GM21381 (cell line): ENCODE results near the gene APC2.
"Not testable (repeated sequence)": the region's sequence is repeated elsewhere in the genome, so short reads cannot be mapped to it uniquely, and the experiment has no call there.

ENCODE experiments used
- ATAC-seq: cut with Tn5 transposase; IDR thresholded peaks from one replicate; pipeline ENCODE4 v1.9.1; 2021; ENCODE audit warnings: mild to moderate bottlenecking, moderate library complexity; ENCODE audit not compliant: unreplicated experiment

APC2 gene

DNA sequence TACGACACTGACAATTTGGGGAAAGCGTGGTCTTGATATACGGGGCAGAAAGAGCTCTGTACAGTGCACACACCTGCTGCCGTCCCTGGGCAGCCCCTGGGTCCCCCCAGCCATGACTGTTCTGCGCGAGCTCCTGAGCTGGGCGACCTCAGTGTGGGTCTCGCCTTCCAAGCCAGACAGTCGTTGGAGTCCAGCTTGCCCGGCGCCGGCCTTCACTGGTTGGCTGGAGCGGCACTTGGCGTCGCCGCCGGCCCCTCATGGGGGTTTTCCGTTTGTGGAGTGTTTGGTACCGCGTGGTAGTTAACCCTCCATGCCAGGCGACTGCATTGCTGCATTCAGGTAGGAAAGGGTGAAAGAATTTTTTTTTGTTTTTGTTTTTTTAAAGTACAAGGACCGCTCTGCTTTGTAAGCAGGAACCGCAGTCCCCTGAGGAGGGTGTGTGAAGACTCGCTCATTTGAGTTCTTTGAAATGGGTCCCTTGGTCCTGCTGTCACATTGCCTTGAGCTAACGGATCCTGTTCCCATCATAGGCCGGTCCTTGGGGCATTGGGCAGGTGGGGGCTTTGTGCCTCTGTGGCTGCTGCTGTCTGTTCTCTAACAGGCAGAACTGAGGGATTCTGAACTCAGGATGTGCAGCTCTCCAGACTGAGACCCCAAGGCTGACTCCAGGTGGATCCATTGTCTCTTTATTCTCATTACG, 22.6 kb upstream of the APC2 start:
- no peak for ATAC-seq

GRCh38 chr19:1428738-1429391, 21.1 kb upstream of the APC2 start:
- ATAC-seq: no peak

DNA sequence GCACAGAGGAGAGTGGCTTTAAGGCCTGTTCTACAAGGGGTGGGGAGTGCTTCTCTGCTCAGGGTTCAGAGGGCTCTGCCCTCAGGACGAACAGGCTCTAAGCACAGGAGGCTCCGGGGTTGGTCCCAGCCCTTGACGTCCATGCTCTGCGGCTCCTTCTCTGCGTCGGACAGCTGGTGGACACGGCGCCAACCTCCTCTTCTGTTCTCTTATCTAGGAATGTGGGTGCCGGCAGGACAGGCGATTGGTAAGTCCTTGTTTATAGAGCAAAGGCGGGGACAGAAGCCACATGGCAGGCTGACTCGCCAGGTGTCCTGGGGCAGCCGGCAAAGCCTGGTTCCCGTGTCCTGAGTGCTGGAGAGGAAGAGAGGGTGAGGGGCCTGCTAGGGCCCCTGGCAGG, 20.2 kb upstream of the APC2 start:
- no peak for ATAC-seq

DNA sequence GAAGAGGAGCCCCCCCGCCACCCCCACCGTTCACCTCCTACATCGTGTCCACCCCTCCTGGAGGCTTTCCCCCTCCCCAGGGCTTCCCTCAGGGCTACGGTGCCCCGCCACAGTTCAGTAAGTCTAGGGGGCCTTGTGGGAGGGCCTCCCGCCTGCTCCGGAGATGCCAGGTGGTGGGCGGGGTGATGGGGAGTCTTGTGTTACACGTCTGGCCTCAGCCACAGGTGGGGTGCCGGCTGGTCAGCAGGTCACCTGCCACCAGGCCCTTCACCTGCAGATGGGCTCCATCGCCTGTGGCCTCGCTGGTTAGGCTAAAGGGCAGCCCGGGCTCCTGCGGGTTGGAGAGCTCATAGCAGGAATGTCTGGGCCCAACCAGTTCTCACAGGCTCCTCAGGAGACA, 19.7 kb upstream of the APC2 start:
- ATAC-seq: no peak

DNA sequence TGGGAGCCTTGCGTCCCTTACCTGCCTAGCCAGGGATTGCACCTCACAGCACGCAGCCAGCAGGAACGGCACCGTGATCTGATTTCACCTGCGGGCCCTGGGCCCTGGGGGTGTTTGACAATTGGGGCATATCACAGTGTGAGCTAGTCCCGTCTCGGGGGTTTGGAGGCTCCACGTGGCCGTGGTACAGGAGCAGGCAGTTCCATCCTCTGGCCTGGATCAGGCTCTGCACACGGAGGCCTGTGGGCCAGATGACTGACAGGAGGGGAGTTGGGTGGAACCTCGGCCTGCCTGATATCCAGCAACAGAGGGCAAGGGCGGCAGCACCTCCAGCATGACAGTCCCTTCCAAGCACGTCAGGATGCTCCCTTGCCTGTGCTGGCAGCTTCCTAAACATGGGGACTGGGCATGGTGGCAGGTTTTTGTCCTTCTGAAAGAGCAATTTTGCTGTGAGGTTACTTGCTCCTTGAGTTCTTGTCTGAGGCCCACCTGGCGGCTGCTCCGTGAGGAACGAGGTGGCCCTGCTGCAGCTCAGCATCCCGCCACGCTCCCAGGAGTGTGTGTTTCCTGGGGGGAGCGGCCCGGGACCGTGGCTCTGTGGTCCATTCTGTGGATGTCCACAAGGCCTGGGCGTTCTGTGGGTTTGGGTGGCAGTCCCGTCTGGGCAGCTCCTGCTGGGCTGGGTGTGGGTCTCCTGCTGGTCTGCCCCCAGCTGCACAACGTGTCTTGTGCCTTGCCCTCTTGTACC, 18.0 kb upstream of the APC2 start:
- no peak for ATAC-seq

DNA sequence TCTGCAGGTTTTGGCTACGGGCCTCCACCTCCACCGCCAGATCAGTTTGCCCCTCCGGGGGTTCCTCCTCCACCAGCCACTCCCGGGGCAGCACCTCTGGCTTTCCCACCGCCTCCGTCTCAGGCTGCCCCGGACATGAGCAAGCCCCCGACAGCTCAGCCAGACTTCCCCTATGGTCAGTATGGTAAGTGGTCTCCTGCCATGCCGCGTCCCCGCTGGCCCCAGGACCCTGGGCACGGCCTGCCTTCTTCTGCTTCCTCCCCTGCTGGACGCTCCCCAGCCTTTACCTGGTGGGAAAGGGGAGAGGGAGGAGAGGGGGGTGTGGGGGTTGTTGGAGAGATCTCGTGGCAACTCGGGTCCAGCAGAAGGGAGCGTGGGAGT, 17.4 kb upstream of the APC2 start:
- ATAC-seq: no peak

DNA sequence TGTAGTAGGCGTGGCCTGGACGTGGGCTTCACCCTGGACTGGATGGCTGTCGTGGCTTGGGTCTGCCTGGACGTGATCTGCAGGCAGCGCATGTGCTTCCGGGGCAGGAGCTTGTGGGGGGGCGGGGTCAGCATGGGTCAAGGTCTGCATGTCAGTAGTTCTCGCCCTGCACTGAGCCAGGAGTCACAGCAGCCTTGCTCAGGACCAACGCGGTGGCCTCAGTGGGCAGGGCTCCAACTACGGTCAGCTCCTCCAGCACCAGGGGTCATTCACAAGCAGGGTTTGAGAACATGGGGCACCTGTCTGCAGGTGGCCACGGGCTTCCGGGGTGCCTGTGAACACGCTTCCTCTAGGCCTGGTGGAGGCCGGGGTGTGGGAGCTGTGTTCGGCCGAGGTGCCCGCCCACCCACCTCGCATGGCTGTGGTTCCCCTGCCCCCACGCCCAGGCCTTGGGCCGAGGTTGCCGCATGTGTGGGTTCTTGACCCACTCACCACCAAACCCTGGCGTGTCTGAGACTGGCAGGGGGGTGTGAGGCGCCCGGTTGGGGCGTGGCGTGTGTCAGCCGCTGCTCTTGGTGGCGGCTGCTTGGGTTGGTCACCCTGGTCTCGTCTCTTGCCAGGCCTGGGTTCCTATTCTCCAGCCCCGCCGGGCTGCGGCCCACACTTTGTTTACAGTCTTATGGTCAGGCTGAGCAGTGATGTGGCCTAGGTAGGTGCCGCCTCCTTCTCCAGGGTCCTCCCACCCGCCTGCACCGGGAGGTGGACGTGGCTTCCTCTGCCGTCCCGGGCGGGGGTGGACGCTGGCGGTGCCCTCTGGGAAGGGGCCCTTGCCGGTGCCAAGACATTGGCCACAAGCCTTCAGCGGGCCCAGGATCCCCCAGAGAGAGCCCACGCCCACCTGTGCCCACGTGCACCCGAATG, 16.5 kb upstream of the APC2 start:
- no peak for ATAC-seq

DNA sequence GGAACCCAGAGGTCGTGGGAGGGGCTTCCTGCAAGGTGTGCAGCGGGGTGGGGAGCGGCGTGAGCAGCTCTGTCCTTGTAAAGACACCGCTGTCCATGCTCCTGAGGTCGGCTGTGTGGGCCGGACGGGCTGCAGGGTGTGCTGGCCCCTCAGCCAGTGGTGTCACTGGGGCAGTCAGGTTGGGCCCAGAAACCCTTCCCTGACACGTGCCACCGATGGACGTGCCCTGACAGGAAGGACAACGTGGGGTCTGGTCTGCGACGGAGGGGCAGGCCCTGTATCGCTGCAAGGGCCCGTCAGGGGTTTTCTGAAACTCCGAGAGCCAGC, 15.9 kb upstream of the APC2 start:
- ATAC-seq: no peak

- ATAC-seq: no peak
These were observed 15.3 kb upstream of the APC2 start for GRCh38 chr19:1434577-1435060.

- ATAC-seq: no peak
These were observed 14.4 kb upstream of the APC2 start for GRCh38 chr19:1435378-1435989.

GRCh38 chr19:1437609-1438008, 12.3 kb upstream of the APC2 start:
- ATAC-seq: no peak

DNA sequence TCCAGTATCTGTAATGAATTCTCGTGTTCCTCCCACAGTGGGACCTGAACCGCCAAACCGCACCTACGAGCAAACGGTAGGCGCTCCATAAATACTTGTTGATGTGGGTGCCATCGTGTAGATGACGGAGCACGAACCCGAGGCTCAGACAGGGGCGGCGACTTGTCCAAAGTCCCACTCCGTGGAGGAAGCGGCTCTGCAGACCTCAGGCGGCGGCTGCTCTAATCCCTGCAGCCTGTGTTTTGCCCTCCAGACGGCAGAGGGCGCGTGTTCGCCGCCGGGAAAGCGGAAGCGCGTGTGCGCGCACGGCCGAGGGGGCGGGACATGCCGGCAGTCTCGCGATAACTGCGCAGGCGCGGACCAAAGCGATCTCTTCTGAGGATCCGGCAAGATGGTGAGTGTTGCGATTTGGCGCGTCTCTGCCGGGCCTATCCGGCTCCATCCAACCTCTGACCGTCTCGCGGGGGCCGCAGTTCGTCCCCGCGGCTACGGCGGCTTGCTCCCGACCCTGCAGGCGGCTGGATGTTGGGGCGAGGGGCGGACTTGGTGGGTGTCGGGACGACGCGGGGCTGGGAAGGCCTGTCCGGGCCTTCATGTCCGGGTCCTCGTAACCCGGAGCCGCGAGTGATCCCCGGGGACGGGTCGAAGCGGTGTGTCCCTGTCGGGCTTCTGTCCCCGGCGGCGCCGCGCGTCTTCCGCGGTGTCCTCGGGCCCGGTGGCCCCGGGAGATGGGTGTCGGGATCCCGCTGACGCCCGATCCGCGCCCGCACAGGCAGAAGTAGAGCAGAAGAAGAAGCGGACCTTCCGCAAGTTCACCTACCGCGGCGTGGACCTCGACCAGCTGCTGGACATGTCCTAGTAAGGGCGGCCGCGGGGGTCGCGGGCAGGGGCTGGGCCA, 11.6 kb upstream of the APC2 start, which contains the start of gene RPS15:
TSS of gene RPS15 (plus strand) at position 362 of the 898 bp plus-strand sequence. CDS start at position 392, 30 bp downstream.
- ATAC-seq: peak; percentile 81

GRCh38 chr19:1438933-1439354, 11.0 kb upstream of the APC2 start:
- ATAC-seq: no peak

- not testable (repeated sequence) for ATAC-seq
These were observed 10.2 kb upstream of the APC2 start for GRCh38 chr19:1439525-1440417.

DNA sequence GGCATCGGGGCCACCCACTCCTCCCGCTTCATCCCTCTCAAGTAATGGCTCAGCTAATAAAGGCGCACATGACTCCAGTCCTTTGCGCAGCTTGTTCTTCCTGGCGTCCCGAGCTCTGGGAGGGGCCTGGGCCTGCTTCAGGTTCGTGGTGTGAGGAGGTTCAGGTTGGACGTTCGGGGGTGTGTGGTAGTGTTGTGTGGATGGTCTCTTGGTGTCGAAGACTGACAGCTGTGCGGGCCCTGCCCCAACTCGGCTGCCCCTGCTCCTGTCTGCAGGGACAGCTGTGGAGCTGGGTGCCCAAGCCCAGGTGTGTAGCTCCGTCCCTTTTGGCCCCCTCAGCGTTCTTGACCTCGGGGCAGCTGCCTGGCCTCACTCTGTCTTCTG, 9.5 kb upstream of the APC2 start:
- no peak for ATAC-seq

DNA sequence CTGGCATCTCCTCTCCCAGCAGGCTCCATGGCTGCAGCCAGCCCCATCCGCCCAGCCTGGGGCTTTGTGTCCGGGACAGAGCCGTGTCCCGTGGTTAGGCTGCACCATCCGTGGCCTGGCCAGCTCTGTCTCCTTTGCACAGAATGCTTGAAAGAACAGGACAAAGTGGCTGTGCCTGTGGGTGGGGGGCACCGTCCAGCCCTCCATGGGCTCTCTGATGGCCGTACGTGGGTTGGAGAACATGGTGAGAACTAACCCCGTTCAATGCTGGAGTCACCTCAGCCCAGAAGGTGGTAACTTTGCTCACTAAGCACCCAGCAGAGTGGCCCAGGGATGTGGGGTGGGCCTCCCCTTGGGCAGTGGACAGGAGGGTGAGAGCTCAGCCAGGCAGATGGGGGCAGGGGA, 8.9 kb upstream of the APC2 start:
- ATAC-seq: no peak

- ATAC-seq: no peak
These were observed 8.1 kb upstream of the APC2 start for GRCh38 chr19:1441677-1442438.
